PC-3 (cell line): ENCODE results near the gene TNFRSF1B.
"Not testable (repeated sequence)": the region's sequence is repeated elsewhere in the genome, so short reads cannot be mapped to it uniquely, and the experiment has no call there.

Experiments
- CTCF ChIP-seq: fragments of 300-600 bp; sonication (generic); conservative IDR thresholded peaks from 2 replicates; pipeline ENCODE4 v1.5.1; 2017; ENCODE audit warnings: antibody characterized with exemption, low read depth, mild to moderate bottlenecking, low read length
- EZH2 ChIP-seq: fragments of 300-600 bp; sonication (generic); IDR thresholded peaks from one replicate; pipeline ENCODE4 v1.6.1; 2017; ENCODE audit warnings: antibody characterized with exemption, mild to moderate bottlenecking, low read length; ENCODE audit not compliant: unreplicated experiment
- EZH2phosphoT487 ChIP-seq: fragments of 300-600 bp; sonication (generic); IDR thresholded peaks from 2 replicates; pipeline ENCODE4 v1.6.1; 2018; ENCODE audit warnings: mild to moderate bottlenecking, antibody characterized with exemption, low read length, borderline replicate concordance

DNA sequence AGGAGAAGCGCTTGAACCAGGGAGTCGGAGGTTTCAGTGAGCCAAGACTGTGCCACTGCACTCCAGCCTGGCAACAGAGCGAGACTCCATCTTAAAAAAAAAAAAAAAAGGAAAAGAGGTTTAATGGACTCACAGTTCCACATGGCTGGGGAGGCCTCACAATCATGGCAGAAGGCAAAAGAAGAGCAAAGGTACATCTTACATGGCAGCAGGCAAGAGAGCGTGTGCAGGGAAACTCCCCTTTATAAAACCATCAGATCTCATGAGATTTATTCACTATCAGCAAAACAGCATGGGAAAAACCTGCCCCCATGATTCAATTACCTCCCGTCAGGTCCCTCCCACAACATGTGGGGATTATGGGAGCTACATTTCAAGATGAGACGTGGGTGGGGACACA is 57.3 kb downstream of the TNFRSF1B start:
- TF ChIP-seq CTCF, EZH2phosphoT487, EZH2: not testable (repeated sequence)
